PC-3 (cell line): ENCODE results near the gene SOX10. TPM values are rescaled to one million over a fixed set of nuclear protein-coding genes. Genes with fewer than 3 reads are reported as not detected.
A peak's percentile ranks its signal among the peaks of the same experiment; 100 is the strongest.
"Not testable (repeated sequence)": the region's sequence is repeated elsewhere in the genome, so short reads cannot be mapped to it uniquely, and the experiment has no call there.

Experiments
- ATAC-seq: fragments of 200-7000 bp; cut with Tn5 transposase; 2 replicates; pipeline ENCODE4 v1.9.1; 2020; ENCODE audit warnings: mild to moderate bottlenecking, moderate library complexity
- BruUV-seq: library from RNA; stranded (reverse); fragments of 400-500 nt; replicated peaks from 2 replicates; lab custom pipeline; 2021; lab: Mats Ljungman, UMichigan
- CTCF ChIA-PET: fragments of 300-600 bp; sonication (Branson Sonifier 250); formaldehyde crosslinking; loops from one replicate; lab custom pipeline; 2022; ENCODE audit warnings: antibody characterized with exemption; lab: Charles Lee
- POLR2A ChIA-PET: fragments of 300-600 bp; sonication (Branson Sonifier 250); formaldehyde crosslinking; loops from one replicate; lab custom pipeline; 2022; ENCODE audit warnings: antibody characterized with exemption; ENCODE audit not compliant: unreplicated experiment; lab: Charles Lee
- DNase-seq: peaks from one replicate; pipeline ENCODE4 v3.0.0-alpha.2; 2015
- H2AFZ ChIP-seq: fragments of 300-600 bp; sonication (generic); 2 replicates; pipeline ENCODE4 v1.6.0; 2016; ENCODE audit warnings: antibody characterized with exemption, low read length
- H3F3A ChIP-seq: fragments of 300-600 bp; sonication (generic); one replicate; pipeline ENCODE4 v1.6.0; 2017; ENCODE audit warnings: antibody characterized with exemption, low read length, control low read depth, mild to moderate bottlenecking; ENCODE audit not compliant: unreplicated experiment
- H3K27ac ChIP-seq: fragments of 300-600 bp; sonication (generic); 2 replicates; pipeline ENCODE4 v1.5.1; 2016; ENCODE audit warnings: mild to moderate bottlenecking, low read length
- H3K27me3 ChIP-seq: fragments of 300-600 bp; sonication (generic); 2 replicates; pipeline ENCODE4 v1.6.1; 2016; ENCODE audit warnings: low read length, mixed read lengths
- H3K36me3 ChIP-seq: fragments of 300-600 bp; sonication (generic); 2 replicates; pipeline ENCODE4 v1.6.1; 2016; ENCODE audit warnings: low read depth, mixed run types, low read length, mixed read lengths
- H3K4me1 ChIP-seq: fragments of 300-600 bp; sonication (generic); 2 replicates; pipeline ENCODE4 v1.5.1; 2016; ENCODE audit warnings: low read length; ENCODE audit not compliant: insufficient read depth
- H3K4me2 ChIP-seq: fragments of 300-600 bp; sonication (generic); 2 replicates; pipeline ENCODE4 v1.6.0; 2016; ENCODE audit warnings: low read length
- H3K4me3 ChIP-seq: fragments of 300-600 bp; sonication (generic); 2 replicates; pipeline ENCODE4 v1.5.1; 2016; ENCODE audit warnings: mild to moderate bottlenecking, low read length, mixed read lengths
- H3K79me2 ChIP-seq: fragments of 300-600 bp; sonication (generic); 2 replicates; pipeline ENCODE4 v1.6.1; 2017; ENCODE audit warnings: low read length, mixed read lengths
- H3K9ac ChIP-seq: fragments of 300-600 bp; sonication (generic); 2 replicates; pipeline ENCODE4 v1.6.0; 2016; ENCODE audit warnings: mild to moderate bottlenecking, low read length
- H3K9me2 ChIP-seq: fragments of 300-600 bp; sonication (generic); replicated peaks from 2 replicates; pipeline ENCODE4 v1.6.1; 2016; ENCODE audit warnings: mixed run types, low read length, mixed read lengths
- H3K9me3 ChIP-seq: fragments of 300-600 bp; sonication (generic); 2 replicates; pipeline ENCODE4 v1.6.1; 2016; ENCODE audit warnings: low read length, mixed read lengths
- H4K20me1 ChIP-seq: fragments of 300-600 bp; sonication (generic); 2 replicates; pipeline ENCODE4 v1.6.1; 2016; ENCODE audit warnings: low read length, mixed read lengths
- CTCF ChIP-seq: fragments of 300-600 bp; sonication (generic); conservative IDR thresholded peaks from 2 replicates; pipeline ENCODE4 v1.5.1; 2017; ENCODE audit warnings: antibody characterized with exemption, low read depth, mild to moderate bottlenecking, low read length
- EZH2 ChIP-seq: fragments of 300-600 bp; sonication (generic); IDR thresholded peaks from one replicate; pipeline ENCODE4 v1.6.1; 2017; ENCODE audit warnings: antibody characterized with exemption, mild to moderate bottlenecking, low read length; ENCODE audit not compliant: unreplicated experiment
- EZH2phosphoT487 ChIP-seq: fragments of 300-600 bp; sonication (generic); IDR thresholded peaks from 2 replicates; pipeline ENCODE4 v1.6.1; 2018; ENCODE audit warnings: mild to moderate bottlenecking, antibody characterized with exemption, low read length, borderline replicate concordance
- intact Hi-C: fragments of 100-400 bp; cut with micrococcal nuclease; formaldehyde crosslinking; loops from 2 replicates; pipeline ENCODE4 v1.9.0; 2023
- total RNA-seq: library from RNA; depleted of rRNA; stranded (reverse); fragments of >200 nt; gene quantifications from 2 replicates; pipeline ENCODE4 v1.2.3, GENCODE V29; 2014

Gene SOX10
- total RNA-seq, 1 experiment from 2014 or later = 1.1 TPM

DNA sequence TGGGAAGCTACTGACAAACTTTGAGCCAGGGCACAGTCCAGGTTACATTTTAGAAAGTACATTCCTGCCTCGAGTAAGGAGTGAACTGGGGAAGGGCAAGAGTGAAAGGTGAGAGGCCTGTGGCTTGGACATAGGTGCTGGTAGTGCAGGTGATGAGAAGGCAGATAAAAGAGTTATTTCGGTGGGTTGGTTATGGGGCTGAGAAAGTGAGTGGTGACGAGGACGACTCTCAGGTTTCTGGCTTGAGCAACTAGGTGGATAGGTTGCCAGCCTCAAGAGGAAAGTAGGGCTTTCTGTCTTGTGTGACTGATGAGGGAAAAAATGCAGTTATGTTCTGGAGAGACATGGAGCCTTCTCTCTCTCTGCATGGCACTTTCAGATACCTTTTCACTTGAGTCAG is 27.1 kb downstream of the SOX10 start:
- Histone ChIP-seq H3K4me3 (no peak overlapping the region), H3K36me3 (peaks cover 24% of the 10 kb centered on the region; the same call in 1 of the 2 replicates), H3F3A (no peaks in the 10 kb centered on the region), H3K27ac (no peak overlapping the region), H2AFZ (no peak overlapping the region), H3K9me3 (no peaks in the 10 kb centered on the region), H3K79me2 (peaks cover 21% of the 10 kb centered on the region), H3K4me2 (no peak overlapping the region), H3K9me2 (no peaks in the 10 kb centered on the region), H3K4me1 (peaks cover 5% of the 10 kb centered on the region), H3K27me3 (no peaks in the 10 kb centered on the region), H4K20me1 (no peaks in the 10 kb centered on the region), H3K9ac (no peak overlapping the region)
- TF ChIP-seq EZH2phosphoT487 (no peak), CTCF (no peak), EZH2 (no peak)
- intact Hi-C loops = no loop called here
- no peak for DNase-seq
- ChIA-PET CTCF (no interaction called here), POLR2A (no interaction called here)
- ATAC-seq = no peak
- BruUV-seq = no TSS peak

- H3K9me2 ChIP-seq, BruUV-seq, H3K9ac ChIP-seq, H3K4me3 ChIP-seq, CTCF ChIA-PET, H4K20me1 ChIP-seq, POLR2A ChIA-PET, H3K4me2 ChIP-seq, DNase-seq, H3K4me1 ChIP-seq, intact Hi-C loops, H3K27ac ChIP-seq, H3K9me3 ChIP-seq, ATAC-seq, H2AFZ ChIP-seq, H3F3A ChIP-seq, H3K27me3 ChIP-seq: not testable (repeated sequence)
- Histone ChIP-seq H3K36me3 (peaks cover 17% of the 10 kb centered on the region; the same call in 1 of the 2 replicates), H3K79me2 (peaks cover 21% of the 10 kb centered on the region)
Observed at GRCh38 chr22:37955825-37956397, 28.4 kb downstream of the SOX10 start.

- H3K9me3 ChIP-seq = no peaks in the 10 kb centered on the region
- no peaks in the 10 kb centered on the region for H4K20me1 ChIP-seq
- ChIA-PET POLR2A (interaction anchor here (0.6 kb wide), 2 partner anchors 59 to 110 kb away, joined by 3 to 11 read pairs; partner anchors contain the start of gene ANKRD54), CTCF (no interaction called here)
- peaks cover 5% of the 10 kb centered on the region for H3K4me1 ChIP-seq
- H2AFZ ChIP-seq = no peak overlapping the region
- peaks cover 17% of the 10 kb centered on the region; the same call in 1 of the 2 replicates for H3K36me3 ChIP-seq
- no peaks in the 10 kb centered on the region for H3K9me2 ChIP-seq
- peak overlapping the region; percentile 96 for H3K4me3 ChIP-seq
- peak overlapping the region; percentile 96; the same call in 1 of the 2 replicates for H3K9ac ChIP-seq
- no peaks in the 10 kb centered on the region for H3K27me3 ChIP-seq
- no TSS peak for BruUV-seq
- H3K27ac ChIP-seq = no peak overlapping the region
- peaks cover 21% of the 10 kb centered on the region for H3K79me2 ChIP-seq
- intact Hi-C loops = no loop called here
- no peak for DNase-seq
- H3K4me2 ChIP-seq = peak overlapping the region; percentile 95
- no peak for TF ChIP-seq EZH2phosphoT487
- TF ChIP-seq CTCF = no peak
- no peak for TF ChIP-seq EZH2
- no peaks in the 10 kb centered on the region for H3F3A ChIP-seq
- ATAC-seq = no peak
Observed at GRCh38 chr22:37954686-37955085, 29.7 kb downstream of the SOX10 start.
